Measurements from ENCODE around the gene GATA2. TPM values are rescaled to one million over a fixed set of nuclear protein-coding genes. Genes with fewer than 3 reads are reported as not detected.

Gene GATA2
- total RNA-seq, 2 experiments from 2014 or later = 0.16 to 0.17 TPM

GRCh38 chr3:128459461-128459820, 33.6 kb downstream of the GATA2 start:
- no peak overlapping the region for H3K27ac Mint-ChIP-seq
- CTCF ChIA-PET = no interaction called here
- H3K4me1 Mint-ChIP-seq (ENCODE audit: low read depth) = no peaks in the 10 kb centered on the region
- no peak for ATAC-seq (ENCODE audit: poor library complexity)
- H3K9me3 Mint-ChIP-seq = no peaks in the 10 kb centered on the region
- no peak overlapping the region for H3K4me3 Mint-ChIP-seq
- POLR2A ChIA-PET = no interaction called here
- H3K36me3 Mint-ChIP-seq (ENCODE audit: low read depth) = no peaks in the 10 kb centered on the region
- no peaks in the 10 kb centered on the region for H3K36me3 ChIP-seq (ENCODE audit: insufficient read depth, low read length)
- H3K27ac ChIP-seq (ENCODE audit: low read depth in 1 of 2, low read length in 2 of 2) = no peak overlapping the region
- H3K4me3 ChIP-seq (ENCODE audit: low read length) = no peak overlapping the region
- no peaks in the 10 kb centered on the region for H3K9me3 ChIP-seq (ENCODE audit: control insufficient read depth in 1 of 2, insufficient read depth in 1 of 2, low read length in 2 of 2)
- peaks cover 2 to 10% of the 10 kb centered on the region in 2 experiments for H3K27me3 ChIP-seq (ENCODE audit: control insufficient read depth in 1 of 2, insufficient read depth in 2 of 2, low read length in 2 of 2)
- TF ChIP-seq CTCF (IDR thresholded peaks at IDR 0.05) = no peak
- intact Hi-C loops (cut with DNase I, micrococcal nuclease) = no loop called here
- no peaks in the 10 kb centered on the region for H3K4me1 ChIP-seq (ENCODE audit: insufficient read depth, low read length)
- DNase-seq = no peak
- peaks cover 25% of the 10 kb centered on the region for H3K27me3 Mint-ChIP-seq

- H3K27me3 ChIP-seq (ENCODE audit: control insufficient read depth in 1 of 2, insufficient read depth in 2 of 2, low read length in 2 of 2) = peaks cover 2 to 12% of the 10 kb centered on the region in 2 experiments
- Mint-ChIP-seq H3K36me3 (ENCODE audit: low read depth) (no peaks in the 10 kb centered on the region), H3K4me3 (no peak overlapping the region), H3K27ac (no peak overlapping the region), H3K9me3 (no peaks in the 10 kb centered on the region), H3K27me3 (peaks cover 26% of the 10 kb centered on the region), H3K4me1 (ENCODE audit: low read depth) (no peaks in the 10 kb centered on the region)
- no peak overlapping the region for H3K27ac ChIP-seq (ENCODE audit: low read depth in 1 of 2, low read length in 2 of 2)
- H3K36me3 ChIP-seq (ENCODE audit: insufficient read depth, low read length) = no peaks in the 10 kb centered on the region
- DNase-seq = no peak
- H3K9me3 ChIP-seq (ENCODE audit: control insufficient read depth in 1 of 2, insufficient read depth in 1 of 2, low read length in 2 of 2) = no peaks in the 10 kb centered on the region
- ChIA-PET POLR2A (no interaction called here), CTCF (no interaction called here)
- no peak for TF ChIP-seq CTCF (IDR thresholded peaks at IDR 0.05)
- no peak overlapping the region for H3K4me3 ChIP-seq (ENCODE audit: low read length)
- no peak for ATAC-seq (ENCODE audit: poor library complexity)
- no peaks in the 10 kb centered on the region for H3K4me1 ChIP-seq (ENCODE audit: insufficient read depth, low read length)
- intact Hi-C loops (cut with DNase I, micrococcal nuclease) = no loop called here
These were observed 34.1 kb downstream of the GATA2 start for GRCh38 chr3:128458746-128459460.

- Mint-ChIP-seq H3K27ac (no peak overlapping the region), H3K36me3 (ENCODE audit: low read depth) (no peaks in the 10 kb centered on the region), H3K9me3 (no peaks in the 10 kb centered on the region), H3K4me3 (no peak overlapping the region), H3K4me1 (ENCODE audit: low read depth) (no peaks in the 10 kb centered on the region), H3K27me3 (peaks cover 29% of the 10 kb centered on the region)
- ChIA-PET POLR2A (no interaction called here), CTCF (no interaction called here)
- H3K36me3 ChIP-seq (ENCODE audit: insufficient read depth, low read length) = no peaks in the 10 kb centered on the region
- no peak overlapping the region for H3K27ac ChIP-seq (ENCODE audit: low read depth in 1 of 2, low read length in 2 of 2)
- ATAC-seq (ENCODE audit: poor library complexity) = no peak
- no peak overlapping the region for H3K4me3 ChIP-seq (ENCODE audit: low read length)
- intact Hi-C loops (cut with DNase I, micrococcal nuclease) = no loop called here
- no peak for TF ChIP-seq CTCF (IDR thresholded peaks at IDR 0.05)
- no peak for DNase-seq
- peaks cover 2% of the 10 kb centered on the region for H3K4me1 ChIP-seq (ENCODE audit: insufficient read depth, low read length)
- H3K9me3 ChIP-seq (ENCODE audit: control insufficient read depth in 1 of 2, insufficient read depth in 1 of 2, low read length in 2 of 2) = no peaks in the 10 kb centered on the region
- peaks cover 2 to 12% of the 10 kb centered on the region in 2 experiments for H3K27me3 ChIP-seq (ENCODE audit: control insufficient read depth in 1 of 2, insufficient read depth in 2 of 2, low read length in 2 of 2)
These were observed 35.1 kb downstream of the GATA2 start for GRCh38 chr3:128457937-128458336.

All from CD4-positive, alpha-beta T cell (primary cell).